Lung (tissue), 12 donors: Measurements from ENCODE around the gene TMEM125. TPM values are rescaled to one million over a fixed set of nuclear protein-coding genes. Genes with fewer than 3 reads are reported as not detected.
A peak's percentile ranks its signal among the peaks of the same experiment; 100 is the strongest.

Experiments
- ATAC-seq: fragments of 200-7000 bp; cut with Tn5 transposase; one replicate; pipeline ENCODE4 v1.9.1; 2020; ENCODE audit warnings: moderate number of reproducible peaks; ENCODE audit not compliant: insufficient read depth, low FRiP score
- DNase-seq, 3 donors: peaks; one replicate each; pipeline ENCODE4 v3.0.0-alpha.2; 2013 to 2017
- H3K27ac ChIP-seq, 2 donors: one replicate each; pipeline ENCODE4 v1.5.1; 2013; ENCODE audit warnings: mild to moderate bottlenecking in 2 of 2, moderate library complexity in 2 of 2, control low read depth in 1 of 2, inconsistent platforms in 1 of 2, low read depth in 1 of 2, low read length in 1 of 2
- H3K27me3 ChIP-seq, 3 donors: one replicate each; pipeline ENCODE4 v1.5.1; 2013; ENCODE audit warnings: low read length in 2 of 3; ENCODE audit not compliant: control insufficient read depth in 3 of 3, insufficient read depth in 3 of 3
- H3K36me3 ChIP-seq, 4 donors: one replicate each; pipeline ENCODE4 v1.5.1; 2013; ENCODE audit warnings: low read length in 4 of 4, mild to moderate bottlenecking in 1 of 4, moderate library complexity in 1 of 4; ENCODE audit not compliant: control insufficient read depth in 4 of 4, insufficient read depth in 4 of 4
- H3K4me1 ChIP-seq, 5 donors: one replicate each; pipeline ENCODE4 v1.5.1; 2013; ENCODE audit warnings: low read length in 5 of 5, mild to moderate bottlenecking in 2 of 5, moderate library complexity in 1 of 5; ENCODE audit not compliant: control insufficient read depth in 5 of 5, insufficient read depth in 5 of 5
- H3K4me3 ChIP-seq: one replicate; pipeline ENCODE4 v1.5.1; 2013; ENCODE audit warnings: mild to moderate bottlenecking, control low read depth, moderate library complexity
- H3K9ac ChIP-seq, 2 donors: one replicate each; pipeline ENCODE4 v1.5.1; 2013; ENCODE audit warnings: low read length in 2 of 2, control low read depth in 1 of 2; ENCODE audit not compliant: insufficient read depth in 1 of 2
- H3K9me3 ChIP-seq, 4 donors: one replicate each; pipeline ENCODE4 v1.5.1; 2013; ENCODE audit warnings: low read length in 3 of 4, mild to moderate bottlenecking in 1 of 4, moderate library complexity in 1 of 4; ENCODE audit not compliant: control insufficient read depth in 4 of 4, insufficient read depth in 3 of 4
- CTCF ChIP-seq: IDR thresholded peaks from 2 replicates; pipeline ENCODE4 v1.5.1; 2012; ENCODE audit warnings: mild to moderate bottlenecking; ENCODE audit errors: control extremely low read depth, extremely low read depth
- WGBS, 2 donors: extraction: QIAGEN DNeasy Blood & Tissue Kit; methylation state at CpG; one replicate each; pipeline ENCODE4 v1.1.7; 2013; 5-methylcytosine and 5-hydroxymethylcytosine counted together
- polyA plus RNA-seq, 2 donors: library from polyadenylated mRNA; stranded (reverse); fragments of 200-250 nt; gene quantifications; one replicate each; pipeline ENCODE4 v1.2.1, GENCODE V29; 2013
- total RNA-seq, 2 donors: library from RNA; depleted of rRNA in 1 of 2; stranded (reverse); fragments of >200 nt in 1 of 2; gene quantifications; one replicate each; pipeline ENCODE4 v1.2.1, GENCODE V29; 2014 to 2021
- donor health status: control.
- donor health status: control.
- donor health status: Bipolar disorder and iron deficiency.
- donor health status: healthy.
- donor health status: DM: yes; HTN: yes; CAD: no.

Gene TMEM125
- total and polyA plus RNA-seq, 4 donors: 41.0 to 228 (median 114) TPM

GRCh38 chr1:43308635-43309404 lies 39.0 kb downstream of the TMEM125 start:
- Histone ChIP-seq H3K27ac (peak overlapping the region in 1 of 2 donors; percentile 37), H3K9ac (no peak overlapping the region), H3K36me3 (peaks cover 0 to 19% (median 0%) of the 10 kb centered on the region in 4 donors), H3K4me3 (no peak overlapping the region), H3K4me1 (peaks cover 0 to 26% (median 10%) of the 10 kb centered on the region in 5 donors), H3K27me3 (no peaks in the 10 kb centered on the region), H3K9me3 (no peaks in the 10 kb centered on the region)
- WGBS, 2 donors: 90 to 95% methylated on average over 20 of the region's 20 CpGs
- ATAC-seq (no peak), DNase-seq (no peak)
- no peak for TF ChIP-seq CTCF

GRCh38 chr1:43309405-43310025 lies 39.7 kb downstream of the TMEM125 start:
- no peak for ATAC-seq
- WGBS, 2 donors: 88 to 91% methylated on average over 13 of the region's 13 CpGs
- peak overlapping the region in 1 of 2 donors; percentile 37 for H3K27ac ChIP-seq

GRCh38 chr1:43311521-43311920 lies 41.7 kb downstream of the TMEM125 start:
- Histone ChIP-seq H3K27me3 (no peaks in the 10 kb centered on the region), H3K27ac (no peak overlapping the region), H3K4me3 (no peak overlapping the region), H3K9ac (no peak overlapping the region), H3K36me3 (peaks cover 0 to 14% (median 0%) of the 10 kb centered on the region in 4 donors), H3K9me3 (no peaks in the 10 kb centered on the region), H3K4me1 (peaks cover 0 to 8% (median 0%) of the 10 kb centered on the region in 5 donors)
- 93 to 96% methylated on average over 9 of the region's 9 CpGs for WGBS, 2 donors
- no peak for TF ChIP-seq CTCF
- DNase-seq (no peak), ATAC-seq (no peak)

More at GRCh38 chr1:43309405-43310025, 39.7 kb downstream of the TMEM125 start:
- Histone ChIP-seq H3K36me3 (peaks cover 0 to 19% (median 0%) of the 10 kb centered on the region in 4 donors), H3K9ac (no peak overlapping the region), H3K27me3 (no peaks in the 10 kb centered on the region), H3K4me3 (no peak overlapping the region), H3K9me3 (no peaks in the 10 kb centered on the region), H3K4me1 (peaks cover 0 to 24% (median 3%) of the 10 kb centered on the region in 5 donors)
- DNase-seq: no peak
- no peak for TF ChIP-seq CTCF
